OCI-LY7 (cell line): ENCODE data around the gene RMND5A. TPM values are rescaled to one million over a fixed set of nuclear protein-coding genes. Genes with fewer than 3 reads are reported as not detected.

Experiments
- BruUV-seq: library from RNA; stranded (reverse); fragments of 400-500 nt; replicated peaks from 2 replicates; lab custom pipeline; 2021; lab: Mats Ljungman, UMichigan
- CTCF ChIA-PET: fragments of 300-600 bp; sonication (Branson Sonifier 250); formaldehyde crosslinking; loops from one replicate; lab custom pipeline; 2022; ENCODE audit warnings: antibody characterized with exemption; ENCODE audit not compliant: unreplicated experiment; lab: Charles Lee
- POLR2A ChIA-PET: fragments of 300-600 bp; sonication (Branson Sonifier 250); formaldehyde crosslinking; loops from one replicate; lab custom pipeline; 2022; ENCODE audit warnings: antibody characterized with exemption; lab: Charles Lee
- DNase-seq: peaks from one replicate; pipeline ENCODE4 v3.0.0-alpha.2; 2015; ENCODE audit warnings: low spot score
- H2AFZ ChIP-seq: fragments of 200-600 bp; sonication (generic), shearing (Covaris generic); 2 replicates; pipeline ENCODE4 v1.6.1; 2014; ENCODE audit warnings: mild to moderate bottlenecking, antibody characterized with exemption, low read length, moderate library complexity
- H3K27ac ChIP-seq: fragments of 200-600 bp; sonication (generic); 2 replicates; pipeline ENCODE4 v1.5.1; 2014; ENCODE audit warnings: mixed run types, low read depth, mild to moderate bottlenecking, moderate library complexity, low read length, inconsistent platforms; ENCODE audit not compliant: poor library complexity, severe bottlenecking
- H3K36me3 ChIP-seq: fragments of 200-600 bp; sonication (generic); 2 replicates; pipeline ENCODE4 v1.6.1; 2014; ENCODE audit warnings: mild to moderate bottlenecking, antibody characterized with exemption, low read length, moderate library complexity, mixed read lengths; ENCODE audit not compliant: insufficient read depth
- H3K4me1 ChIP-seq: fragments of 200-600 bp; sonication (generic); 2 replicates; pipeline ENCODE4 v1.5.1; 2014; ENCODE audit warnings: mild to moderate bottlenecking, low read length; ENCODE audit not compliant: insufficient read depth, poor library complexity, severe bottlenecking
- H3K4me2 ChIP-seq: fragments of 200-600 bp; sonication (generic); 2 replicates; pipeline ENCODE4 v1.6.1; 2014; ENCODE audit warnings: mild to moderate bottlenecking, low read length
- H3K4me3 ChIP-seq: fragments of 200-600 bp; sonication (generic); 2 replicates; pipeline ENCODE4 v1.5.1; 2014; ENCODE audit warnings: mild to moderate bottlenecking, low read depth, low read length; ENCODE audit not compliant: poor library complexity, severe bottlenecking
- H3K79me2 ChIP-seq: fragments of 200-600 bp; sonication (generic); 2 replicates; pipeline ENCODE4 v1.6.1; 2016; ENCODE audit warnings: low read depth, mild to moderate bottlenecking, low read length, moderate library complexity, mixed read lengths; ENCODE audit not compliant: insufficient read depth
- H3K9me2 ChIP-seq: fragments of 200-600 bp; sonication (generic); 2 replicates; pipeline ENCODE4 v1.6.1; 2016; ENCODE audit warnings: mild to moderate bottlenecking, low read length, mixed read lengths; ENCODE audit not compliant: insufficient read depth
- H3K9me3 ChIP-seq: fragments of 200-600 bp; sonication (generic); 2 replicates; pipeline ENCODE4 v1.6.1; 2014; ENCODE audit warnings: mild to moderate bottlenecking, mixed run types, low read length, mixed read lengths
- H4K20me1 ChIP-seq: fragments of 200-600 bp; sonication (generic); 2 replicates; pipeline ENCODE4 v1.6.1; 2014; ENCODE audit warnings: mild to moderate bottlenecking, antibody characterized with exemption, low read length, moderate library complexity, mixed read lengths; ENCODE audit not compliant: insufficient read depth
- EZH2phosphoT487 ChIP-seq: fragments of 200-600 bp; sonication (generic); IDR thresholded peaks from 2 replicates; pipeline ENCODE4 v1.6.1; 2018; ENCODE audit warnings: low read depth, borderline replicate concordance, mild to moderate bottlenecking, mixed run types, antibody characterized with exemption, low read length, moderate library complexity, mixed read lengths
- intact Hi-C: fragments of 100-400 bp; cut with micrococcal nuclease; formaldehyde crosslinking; loops from one replicate; pipeline ENCODE4 v1.10.0; 2022; ENCODE audit not compliant: unreplicated experiment
- total RNA-seq, 2 experiments: library from RNA; depleted of rRNA in 1 of 2; stranded (reverse); fragments of >200 nt in 1 of 2; shearing (Covaris generic) in 1 of 2; gene quantifications; 2 replicates each; pipeline ENCODE4 v1.2.3, GENCODE V29; 2014 to 2022
- TF ChIP-seq, protein P1 (sequence below): fragments of 200-600 bp; sonication (generic); conservative IDR thresholded peaks from 2 replicates; pipeline ENCODE4 v1.5.1; 2014; ENCODE audit warnings: mild to moderate bottlenecking, antibody characterized with exemption, low read length, moderate library complexity, mixed read lengths

The RMND5A gene
- total RNA-seq, 2 experiments from 2014 or later, result 60.6 to 62.7 TPM

DNA sequence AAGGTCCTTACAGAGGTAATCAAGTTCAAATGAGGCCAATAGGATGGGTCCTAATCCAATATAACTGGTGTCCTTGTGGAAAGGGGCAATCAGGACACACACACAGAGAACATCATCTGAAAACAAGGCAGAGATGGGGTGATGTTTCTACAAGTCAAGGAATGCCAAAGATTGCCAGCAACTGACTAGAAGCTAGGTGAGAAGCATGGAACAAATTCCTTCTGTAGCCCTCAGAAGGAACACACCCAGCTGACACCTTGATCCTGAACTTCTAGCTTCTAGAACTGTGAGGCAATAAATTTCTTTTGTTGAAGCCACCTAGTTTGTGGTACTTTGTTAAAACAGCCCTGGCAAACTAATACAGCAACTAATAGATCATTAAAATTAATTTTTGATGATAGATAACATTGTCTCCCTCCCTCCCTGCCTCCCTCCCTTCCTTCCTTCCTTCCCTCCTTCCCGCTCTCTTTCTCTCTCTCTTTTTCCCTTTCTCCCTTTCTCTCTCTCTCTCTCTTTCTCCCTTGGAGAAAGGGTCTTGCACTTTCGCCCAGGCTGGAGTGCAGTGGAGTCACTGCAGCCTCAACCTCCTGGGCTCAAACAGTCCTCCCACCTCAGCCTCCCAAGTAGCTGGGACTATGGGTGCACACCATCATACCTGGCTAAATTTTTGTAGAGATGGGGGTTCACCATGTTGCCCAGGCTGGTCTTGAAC lies 80.9 kb downstream of the RMND5A start:
- CTCF ChIA-PET, result no interaction called here

DNA sequence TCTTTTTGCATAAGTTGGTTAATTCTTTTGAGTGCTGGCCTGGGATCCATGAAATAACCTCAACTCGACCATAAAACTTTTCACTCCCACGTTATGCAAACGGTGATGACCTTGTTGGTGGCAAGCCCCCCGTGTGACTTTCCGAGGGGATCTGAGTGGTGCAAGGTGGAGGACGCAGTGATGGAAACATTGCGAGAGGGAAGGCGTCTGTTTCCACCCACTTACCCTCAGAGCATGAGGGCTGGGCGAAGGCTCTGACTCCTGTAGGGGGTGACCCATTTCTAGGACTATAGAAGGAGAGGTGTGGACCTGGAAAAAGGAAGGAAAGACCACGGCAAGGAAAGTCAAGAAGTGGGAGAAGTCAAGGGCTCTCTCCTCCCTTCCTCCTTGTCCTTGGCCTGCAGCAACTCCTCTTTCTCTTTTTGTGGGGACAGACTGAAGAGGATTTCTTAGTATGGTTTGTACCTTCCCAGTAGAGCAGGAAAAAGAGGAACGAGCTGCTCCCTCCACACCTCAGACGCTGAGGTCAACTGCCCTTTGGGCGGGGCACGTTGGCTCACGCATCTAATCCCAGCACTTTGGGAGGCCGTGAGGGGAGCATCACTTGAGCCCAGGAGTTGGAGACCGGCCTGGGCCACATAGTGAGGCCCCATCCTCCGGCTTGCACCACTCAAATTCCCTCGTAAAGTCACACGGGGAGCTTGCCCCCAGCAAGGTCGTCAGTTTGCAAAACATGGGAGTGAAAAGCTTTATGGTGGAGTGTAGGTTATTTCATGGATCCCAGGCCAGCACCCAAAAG lies 86.2 kb downstream of the RMND5A start:
- no peak overlapping the region for H2AFZ ChIP-seq
- peaks cover 3% of the 10 kb centered on the region for H3K4me1 ChIP-seq
- no peaks in the 10 kb centered on the region for H3K36me3 ChIP-seq
- no TSS peak for BruUV-seq
- no peaks in the 10 kb centered on the region for H4K20me1 ChIP-seq
- H3K4me3 ChIP-seq, result no peak overlapping the region
- no peaks in the 10 kb centered on the region for H3K9me2 ChIP-seq
- TF ChIP-seq, protein P1, sequence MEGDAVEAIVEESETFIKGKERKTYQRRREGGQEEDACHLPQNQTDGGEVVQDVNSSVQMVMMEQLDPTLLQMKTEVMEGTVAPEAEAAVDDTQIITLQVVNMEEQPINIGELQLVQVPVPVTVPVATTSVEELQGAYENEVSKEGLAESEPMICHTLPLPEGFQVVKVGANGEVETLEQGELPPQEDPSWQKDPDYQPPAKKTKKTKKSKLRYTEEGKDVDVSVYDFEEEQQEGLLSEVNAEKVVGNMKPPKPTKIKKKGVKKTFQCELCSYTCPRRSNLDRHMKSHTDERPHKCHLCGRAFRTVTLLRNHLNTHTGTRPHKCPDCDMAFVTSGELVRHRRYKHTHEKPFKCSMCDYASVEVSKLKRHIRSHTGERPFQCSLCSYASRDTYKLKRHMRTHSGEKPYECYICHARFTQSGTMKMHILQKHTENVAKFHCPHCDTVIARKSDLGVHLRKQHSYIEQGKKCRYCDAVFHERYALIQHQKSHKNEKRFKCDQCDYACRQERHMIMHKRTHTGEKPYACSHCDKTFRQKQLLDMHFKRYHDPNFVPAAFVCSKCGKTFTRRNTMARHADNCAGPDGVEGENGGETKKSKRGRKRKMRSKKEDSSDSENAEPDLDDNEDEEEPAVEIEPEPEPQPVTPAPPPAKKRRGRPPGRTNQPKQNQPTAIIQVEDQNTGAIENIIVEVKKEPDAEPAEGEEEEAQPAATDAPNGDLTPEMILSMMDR, result no peak
- TF ChIP-seq EZH2phosphoT487, result no peak
- no peaks in the 10 kb centered on the region for H3K79me2 ChIP-seq
- H3K9me3 ChIP-seq, result no peaks in the 10 kb centered on the region
- CTCF ChIA-PET, result no interaction called here
- no peak overlapping the region for H3K27ac ChIP-seq
- intact Hi-C loops, result no loop called here
- POLR2A ChIA-PET, result no interaction called here
- H3K4me2 ChIP-seq, result no peak overlapping the region
- DNase-seq, result no peak

More for the DNA sequence above, 80.9 kb downstream of the RMND5A start:
- BruUV-seq, result no TSS peak
- Histone ChIP-seq H3K9me3 (0 out of 2 replicates have a peak, but pooled peaks cover 6% of the 10 kb centered on the region), H3K9me2 (no peaks in the 10 kb centered on the region), H4K20me1 (no peaks in the 10 kb centered on the region), H3K79me2 (no peaks in the 10 kb centered on the region), H3K4me2 (no peak overlapping the region), H3K36me3 (no peaks in the 10 kb centered on the region), H3K4me3 (no peak overlapping the region), H2AFZ (no peak overlapping the region), H3K27ac (no peak overlapping the region), H3K4me1 (no peaks in the 10 kb centered on the region)
- intact Hi-C loops, result no loop called here
- DNase-seq, result no peak
- POLR2A ChIA-PET, result no interaction called here
- TF ChIP-seq, protein P1, result no peak
- no peak for TF ChIP-seq EZH2phosphoT487
